NCI-H2227 (cell line): Measurements from ENCODE around the gene TBC1D22A.
A peak's percentile ranks its signal among the peaks of the same experiment; 100 is the strongest.

Experiments used
- DNase-seq: peaks from one replicate; lab custom pipeline; 2025; ENCODE audit not compliant: unreplicated experiment; lab: John Stamatoyannopoulos, UW

Gene TBC1D22A

GRCh38 chr22:46902998-46903916 lies 140.8 kb downstream of the TBC1D22A start:
- DNase-seq, result no peak

- no peak for DNase-seq
Observed at GRCh38 chr22:46905415-46905814, 143.0 kb downstream of the TBC1D22A start.

- DNase-seq, result no peak
Observed at GRCh38 chr22:46905834-46906233, 143.4 kb downstream of the TBC1D22A start.

GRCh38 chr22:46906326-46907045 lies 144.0 kb downstream of the TBC1D22A start:
- DNase-seq, result no peak

- no peak for DNase-seq
Observed at GRCh38 chr22:46907241-46908215, 145.1 kb downstream of the TBC1D22A start.

- no peak for DNase-seq
Observed at GRCh38 chr22:46908641-46909107, 146.2 kb downstream of the TBC1D22A start.

GRCh38 chr22:46909237-46910030 lies 147.0 kb downstream of the TBC1D22A start:
- DNase-seq, result no peak

- no peak for DNase-seq
Observed at GRCh38 chr22:46910624-46911023, 148.2 kb downstream of the TBC1D22A start.

GRCh38 chr22:46911346-46911745 lies 148.9 kb downstream of the TBC1D22A start:
- no peak for DNase-seq

GRCh38 chr22:46913351-46913750 lies 150.9 kb downstream of the TBC1D22A start:
- DNase-seq, result peak; percentile 6

GRCh38 chr22:46914481-46914880 lies 152.0 kb downstream of the TBC1D22A start:
- DNase-seq, result no peak

- DNase-seq, result no peak
Observed at GRCh38 chr22:46914916-46915894, 152.8 kb downstream of the TBC1D22A start.

- DNase-seq, result no peak
Observed at GRCh38 chr22:46915950-46916730, 153.7 kb downstream of the TBC1D22A start.

- DNase-seq, result no peak
Observed at GRCh38 chr22:46916886-46917770, 154.7 kb downstream of the TBC1D22A start.

GRCh38 chr22:46917771-46918101 lies 155.3 kb downstream of the TBC1D22A start:
- no peak for DNase-seq

- no peak for DNase-seq
Observed at GRCh38 chr22:46918197-46918596, 155.7 kb downstream of the TBC1D22A start.

- DNase-seq, result no peak
Observed at GRCh38 chr22:46922037-46922436, 159.6 kb downstream of the TBC1D22A start.
